ENCODE data around the gene ATXN2. TPM values are rescaled to one million over a fixed set of nuclear protein-coding genes. Genes with fewer than 3 reads are reported as not detected.

The ATXN2 gene
- total and polyA plus RNA-seq, 9 of the 15 experiments (the other 6 are each of a cell fraction or from before 2014, with no cell fraction given): 16.8 to 67.8 (median 29.3) TPM

GRCh38 chr12:111597831-111598636 is 1.1 kb downstream of the ATXN2 start (continued):
- TF ChIP-seq SAP30 (IDR thresholded peaks at IDR 0.05; ENCODE audit: borderline replicate concordance, insufficient read depth, low read depth, low read length, poor library complexity, severe bottlenecking) (peak; percentile 26), ETV6 (IDR thresholded peaks at IDR 0.05; ENCODE audit: borderline replicate concordance in 1 of 2, low read depth in 2 of 2, low read length in 1 of 2) (no peak), ETV6 (CRISPR knock-in tag; IDR thresholded peaks at IDR 0.05; ENCODE audit: borderline replicate concordance) (no peak), ELF2 (CRISPR knock-in tag; IDR thresholded peaks at IDR 0.05) (no peak), CREB5 (CRISPR knock-in tag; IDR thresholded peaks at IDR 0.05) (no peak), DIDO1 (tag; IDR thresholded peaks at IDR 0.05; ENCODE audit: low read depth) (no peak), RBM15 (IDR thresholded peaks at IDR 0.05; ENCODE audit: insufficient read depth, low read length) (no peak), POLR2G (IDR thresholded peaks at IDR 0.05; ENCODE audit: low read depth, low read length) (peak; percentile 84), BCOR (IDR thresholded peaks at IDR 0.05) (no peak), STAT6 (CRISPR knock-in tag; IDR thresholded peaks at IDR 0.05) (no peak), NFATC3 (IDR thresholded peaks at IDR 0.05) (no peak), RB1 (IDR thresholded peaks at IDR 0.05; ENCODE audit: low read depth) (0 out of 2 replicates have a peak, but pooled peaks have one; percentile 28), ZNF696 (CRISPR knock-in tag; conservative IDR thresholded peaks at IDR 0.05) (no peak), ZNF589 (CRISPR knock-in tag; IDR thresholded peaks at IDR 0.05; ENCODE audit: low read depth) (no peak), ZNF609 (CRISPR knock-in tag; IDR thresholded peaks at IDR 0.05; ENCODE audit: borderline replicate concordance) (no peak), ZNF764 (CRISPR knock-in tag; IDR thresholded peaks at IDR 0.05; ENCODE audit: low read depth) (no peak), ZKSCAN3 (CRISPR knock-in tag; IDR thresholded peaks at IDR 0.05) (no peak), NBN (IDR thresholded peaks at IDR 0.05; ENCODE audit: low read depth) (no peak), ETS2 (tag; IDR thresholded peaks at IDR 0.05; ENCODE audit: borderline replicate concordance, poor library complexity, severe bottlenecking) (no peak)

Measured in K562 (cell line).